Tibial artery (tissue), 4 donors: ENCODE results near the gene CLDN6.

ENCODE experiments used
- DNase-seq, 2 donors: peaks; one replicate each; pipeline ENCODE4 v3.0.0-alpha.2; 2019
- H3K27ac ChIP-seq, 2 donors: fragments of 200-600 bp; sonication (generic) in 1 of 2; 1 replicate in 1 of 2; 2 replicates in 1 of 2; pipeline ENCODE4 v1.5.1; 2018 to 2019; ENCODE audit warnings: mild to moderate bottlenecking in 1 of 2
- H3K27me3 ChIP-seq, 2 donors: fragments of 200-600 bp; sonication (generic) in 1 of 2; one replicate each; pipeline versions ENCODE4 v1.5.1 to v1.6.0; 2016 to 2019
- H3K36me3 ChIP-seq, 3 donors: fragments of 200-600 bp; sonication (generic) in 2 of 3; one replicate each; pipeline ENCODE4 v1.5.1; 2016 to 2019; ENCODE audit warnings: mild to moderate bottlenecking in 2 of 3
- H3K4me1 ChIP-seq, 4 donors: fragments of 200-600 bp; sonication (generic) in 2 of 4; 1 replicate in 3 of 4; 2 replicates in 1 of 4; pipeline ENCODE4 v1.5.1; 2016 to 2019
- H3K4me3 ChIP-seq, 2 donors: fragments of 200-600 bp; sonication (generic) in 1 of 2; 1 replicate in 1 of 2; 2 replicates in 1 of 2; pipeline ENCODE4 v1.5.1; 2018 to 2019; ENCODE audit warnings: mild to moderate bottlenecking in 2 of 2
- H3K9me3 ChIP-seq, 3 donors: fragments of 200-600 bp; sonication (generic) in 1 of 3; one replicate each; pipeline ENCODE4 v1.5.1; 2016 to 2019
- intact Hi-C: fragments of 100-400 bp; cut with DNase I; formaldehyde crosslinking; loops from one replicate; pipeline ENCODE4 v1.15.0; 2023; ENCODE audit warnings: low total_unique reads
- TF ChIP-seq, protein P1 (sequence below), 2 experiments: fragments of 200-600 bp in 1 of 2; fragments of 450-650 bp in 1 of 2; IDR thresholded peaks; one replicate each; pipeline ENCODE4 v1.5.1; 2017 to 2019; ENCODE audit warnings: antibody characterized with exemption in 2 of 2, mild to moderate bottlenecking in 1 of 2, moderate library complexity in 1 of 2

The CLDN6 gene

DNA sequence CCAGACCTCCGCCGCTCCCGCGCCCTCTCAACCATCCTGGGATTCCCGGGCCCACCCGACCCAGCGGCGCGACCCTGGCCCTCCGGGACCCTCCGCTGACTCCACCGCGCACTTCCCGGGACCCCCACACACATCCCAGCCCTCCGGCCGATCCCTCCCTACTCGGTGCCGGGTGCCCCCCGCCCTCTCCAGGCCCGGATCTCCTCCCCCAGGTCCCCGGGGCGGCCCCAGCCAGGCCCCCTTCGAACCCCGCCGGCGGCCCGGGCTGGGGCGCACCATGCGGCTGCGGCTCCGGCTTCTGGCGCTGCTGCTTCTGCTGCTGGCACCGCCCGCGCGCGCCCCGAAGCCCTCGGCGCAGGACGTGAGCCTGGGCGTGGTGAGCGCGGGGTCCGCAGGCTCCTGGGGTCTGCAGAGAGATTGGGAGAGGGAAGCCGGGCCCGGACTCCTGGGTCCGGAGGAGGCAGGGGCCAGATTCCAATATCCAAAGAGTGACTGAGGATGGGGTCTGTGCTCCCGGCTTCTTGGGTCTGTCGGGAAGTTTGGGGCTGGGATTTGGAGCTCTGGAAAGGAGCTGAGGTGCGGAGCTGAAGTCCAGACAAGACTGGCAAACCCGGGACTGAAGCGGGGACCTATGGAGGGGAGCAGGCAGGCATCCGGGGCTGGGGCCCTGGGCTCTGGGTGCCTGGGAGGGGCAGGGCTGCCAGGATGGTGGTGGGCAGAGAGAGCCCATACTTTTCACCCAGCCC lies 28.8 kb upstream of the CLDN6 start:
- Histone ChIP-seq H3K4me3 (peak overlapping the region; percentile 25 to 53), H3K4me1 (peaks cover 0 to 23% (median 19%) of the 10 kb centered on the region in 4 donors), H3K36me3 (no peaks in the 10 kb centered on the region), H3K9me3 (no peaks in the 10 kb centered on the region), H3K27ac (no peak overlapping the region), H3K27me3 (peaks cover 15 to 91% of the 10 kb centered on the region in 2 donors)
- intact Hi-C loops, result no loop called here
- DNase-seq, result no peak
- TF ChIP-seq, protein P1, sequence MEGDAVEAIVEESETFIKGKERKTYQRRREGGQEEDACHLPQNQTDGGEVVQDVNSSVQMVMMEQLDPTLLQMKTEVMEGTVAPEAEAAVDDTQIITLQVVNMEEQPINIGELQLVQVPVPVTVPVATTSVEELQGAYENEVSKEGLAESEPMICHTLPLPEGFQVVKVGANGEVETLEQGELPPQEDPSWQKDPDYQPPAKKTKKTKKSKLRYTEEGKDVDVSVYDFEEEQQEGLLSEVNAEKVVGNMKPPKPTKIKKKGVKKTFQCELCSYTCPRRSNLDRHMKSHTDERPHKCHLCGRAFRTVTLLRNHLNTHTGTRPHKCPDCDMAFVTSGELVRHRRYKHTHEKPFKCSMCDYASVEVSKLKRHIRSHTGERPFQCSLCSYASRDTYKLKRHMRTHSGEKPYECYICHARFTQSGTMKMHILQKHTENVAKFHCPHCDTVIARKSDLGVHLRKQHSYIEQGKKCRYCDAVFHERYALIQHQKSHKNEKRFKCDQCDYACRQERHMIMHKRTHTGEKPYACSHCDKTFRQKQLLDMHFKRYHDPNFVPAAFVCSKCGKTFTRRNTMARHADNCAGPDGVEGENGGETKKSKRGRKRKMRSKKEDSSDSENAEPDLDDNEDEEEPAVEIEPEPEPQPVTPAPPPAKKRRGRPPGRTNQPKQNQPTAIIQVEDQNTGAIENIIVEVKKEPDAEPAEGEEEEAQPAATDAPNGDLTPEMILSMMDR (IDR thresholded peaks at IDR 0.05), result no peak

DNA sequence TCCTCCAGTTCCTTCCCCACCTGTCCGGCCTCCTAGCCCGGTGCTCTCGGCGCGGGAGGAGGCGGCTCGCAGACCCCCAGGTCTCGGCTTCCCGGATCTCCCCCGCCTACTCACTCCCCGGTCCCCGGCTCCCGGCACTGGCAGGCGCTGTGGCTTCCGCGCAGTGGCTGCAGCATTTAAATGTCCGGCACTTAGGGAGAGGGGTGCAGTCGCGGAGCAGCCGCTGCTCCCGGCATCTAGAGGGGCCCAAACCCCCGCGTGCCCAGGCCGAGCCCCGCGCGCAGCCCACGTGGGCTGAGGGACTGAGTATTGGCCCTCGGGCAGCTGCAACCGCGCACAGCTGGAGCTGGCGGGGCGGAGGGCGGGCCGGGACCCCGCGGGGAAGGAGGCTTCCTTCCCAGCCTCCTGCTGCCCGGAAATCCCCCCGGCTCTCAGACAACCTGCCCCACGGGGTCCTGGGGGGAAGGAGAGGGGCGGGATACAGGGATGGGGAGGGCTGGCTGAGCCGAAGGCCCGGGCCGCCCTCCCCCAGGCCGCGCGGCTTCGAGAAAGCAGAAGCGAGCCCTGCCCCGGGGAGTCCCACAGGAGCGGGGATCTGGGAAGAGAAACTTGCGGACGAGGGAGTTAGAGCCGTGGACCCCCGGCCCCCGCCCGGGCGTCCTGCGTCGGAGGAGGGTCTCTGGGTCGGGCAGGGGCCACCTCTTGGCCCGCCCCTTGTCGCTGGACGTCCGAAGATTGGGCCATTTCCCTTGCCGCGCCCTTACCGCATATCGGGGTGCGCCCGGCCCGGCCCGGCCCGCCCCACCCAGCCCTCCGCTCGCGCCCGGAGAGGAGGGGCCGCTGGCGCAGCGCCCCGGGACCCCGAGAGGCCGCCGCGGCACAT lies 28.0 kb upstream of the CLDN6 start, which contains the start of gene MMP25:
Gene MMP25, plus strand, starts transcription at position 804 of the 883 bp plus-strand sequence. CDS start 357 bp downstream, outside the sequence.
- no peak within 1 kb of the TSS for H3K27ac ChIP-seq
- intact Hi-C loops, result no loop called here
- H3K4me3 ChIP-seq, result peak within 1 kb of the TSS; percentile 25 to 53
- peaks cover 15 to 87% of the 10 kb centered on the region in 2 donors for H3K27me3 ChIP-seq
- TF ChIP-seq, protein P1 (IDR thresholded peaks at IDR 0.05), result no peak
- H3K9me3 ChIP-seq, result no peaks in the 10 kb centered on the region
- DNase-seq, result no peak
- H3K4me1 ChIP-seq, result peaks cover 0 to 23% (median 19%) of the 10 kb centered on the region in 4 donors
- H3K36me3 ChIP-seq, result no peaks in the 10 kb centered on the region

DNA sequence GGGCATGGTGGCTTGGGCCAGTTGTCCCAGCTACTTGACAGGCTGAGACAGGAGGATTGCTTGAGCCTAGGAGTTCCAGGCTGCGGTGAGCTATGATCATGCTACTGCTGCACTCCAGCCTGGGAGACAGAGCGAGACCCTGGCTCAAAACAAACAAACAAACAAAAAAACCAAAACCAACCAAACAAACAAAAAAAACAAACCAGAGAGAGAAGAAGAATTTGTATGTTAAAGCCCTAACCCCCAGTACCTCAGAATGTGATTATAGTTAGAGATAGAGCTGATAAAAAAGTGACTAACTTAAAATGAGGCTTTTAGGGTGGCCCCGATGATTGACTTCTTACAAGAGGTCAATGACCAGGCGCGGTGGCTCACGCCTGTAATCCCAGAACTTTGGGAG lies 26.7 kb upstream of the CLDN6 start:
- no peak overlapping the region for H3K4me3 ChIP-seq
- H3K9me3 ChIP-seq, result no peaks in the 10 kb centered on the region
- H3K27me3 ChIP-seq, result peaks cover 15 to 84% of the 10 kb centered on the region in 2 donors
- DNase-seq, result no peak
- peaks cover 0 to 23% (median 19%) of the 10 kb centered on the region in 4 donors for H3K4me1 ChIP-seq
- no peaks in the 10 kb centered on the region for H3K36me3 ChIP-seq
- TF ChIP-seq, protein P1 (IDR thresholded peaks at IDR 0.05), result no peak
- H3K27ac ChIP-seq, result no peak overlapping the region
- intact Hi-C loops, result no loop called here

DNA sequence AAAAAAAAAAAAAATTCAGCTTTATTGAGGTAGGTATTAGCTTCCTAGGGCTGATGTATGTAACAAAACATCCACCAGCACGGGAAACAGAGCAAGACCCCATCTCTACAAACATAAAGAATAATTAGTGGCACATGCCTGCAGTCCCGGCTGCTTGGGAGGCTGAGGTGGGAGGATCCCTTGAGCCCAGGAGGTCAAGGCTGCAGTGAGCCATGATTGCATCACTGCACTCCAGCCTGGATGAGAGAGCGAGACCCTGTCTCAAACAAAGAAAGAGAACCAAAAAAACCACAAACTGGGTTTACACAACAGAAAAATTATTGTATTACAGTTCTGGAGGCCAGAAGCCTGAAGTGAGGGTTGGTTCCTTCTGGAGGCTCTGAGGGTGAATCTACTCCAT lies 24.4 kb upstream of the CLDN6 start:
- H3K27ac ChIP-seq, result no peak overlapping the region
- no peak overlapping the region for H3K4me3 ChIP-seq
- peaks cover 14 to 85% of the 10 kb centered on the region in 2 donors for H3K27me3 ChIP-seq
- H3K36me3 ChIP-seq, result no peaks in the 10 kb centered on the region
- DNase-seq, result no peak
- intact Hi-C loops, result no loop called here
- peaks cover 0 to 32% (median 19%) of the 10 kb centered on the region in 4 donors for H3K4me1 ChIP-seq
- no peaks in the 10 kb centered on the region for H3K9me3 ChIP-seq
- TF ChIP-seq, protein P1 (IDR thresholded peaks at IDR 0.05), result no peak

DNA sequence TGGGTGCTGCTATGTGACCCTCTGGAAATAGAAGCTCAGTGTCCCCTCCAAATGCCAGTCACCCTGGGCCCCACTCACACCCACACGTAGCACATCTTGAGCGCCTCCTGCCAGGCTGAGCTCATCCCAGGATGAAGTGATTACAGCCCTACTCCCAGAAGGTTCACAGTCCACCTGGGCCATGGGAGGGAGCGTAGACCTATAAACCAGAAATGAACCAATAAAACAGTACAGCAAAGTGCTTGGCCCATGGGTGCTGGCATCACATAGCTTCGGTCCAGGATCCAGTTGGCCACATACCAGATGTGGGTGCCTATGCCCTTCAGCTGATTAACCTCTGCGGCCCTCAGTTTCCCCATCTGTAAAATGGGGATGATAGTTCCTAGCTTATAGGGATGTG lies 20.9 kb upstream of the CLDN6 start:
- TF ChIP-seq, protein P1 (IDR thresholded peaks at IDR 0.05), result no peak
- H3K4me1 ChIP-seq, result peaks cover 0 to 10% (median 7%) of the 10 kb centered on the region in 4 donors
- H3K27ac ChIP-seq, result no peak overlapping the region
- DNase-seq, result no peak
- no peaks in the 10 kb centered on the region for H3K9me3 ChIP-seq
- intact Hi-C loops, result no loop called here
- peaks cover 7 to 85% of the 10 kb centered on the region in 2 donors for H3K27me3 ChIP-seq
- no peak overlapping the region for H3K4me3 ChIP-seq
- H3K36me3 ChIP-seq, result no peaks in the 10 kb centered on the region
